Neutrophil (primary cell): ENCODE data around the gene VPS72.

Experiments used
- H3K27ac ChIP-seq: fragments of 200-600 bp; sonication (generic); 2 replicates; pipeline ENCODE4 v1.5.1; 2016; ENCODE audit warnings: mild to moderate bottlenecking, moderate library complexity
- H3K27me3 ChIP-seq: fragments of 200-600 bp; sonication (generic); 2 replicates; pipeline ENCODE4 v1.6.0; 2016; ENCODE audit warnings: mild to moderate bottlenecking
- H3K36me3 ChIP-seq: fragments of 200-600 bp; sonication (generic); 2 replicates; pipeline ENCODE4 v1.5.1; 2017
- H3K4me1 ChIP-seq, 2 experiments: fragments of 200-600 bp in 1 of 2; sonication (generic) in 1 of 2; 1 replicate in 1 of 2; 2 replicates in 1 of 2; pipeline versions ENCODE4 v1.5.1 to v1.6.1; 2013 to 2016; ENCODE audit warnings: low read depth in 1 of 2, low read length in 1 of 2, mild to moderate bottlenecking in 1 of 2, moderate library complexity in 1 of 2; ENCODE audit not compliant: control insufficient read depth in 1 of 2, insufficient read depth in 1 of 2
- H3K4me3 ChIP-seq, 2 experiments: fragments of 200-600 bp in 1 of 2; sonication (generic) in 1 of 2; 1 replicate in 1 of 2; 2 replicates in 1 of 2; pipeline ENCODE4 v1.5.1; 2013 to 2016; ENCODE audit warnings: low read depth in 1 of 2, low read length in 1 of 2, mild to moderate bottlenecking in 1 of 2, moderate library complexity in 1 of 2
- H3K9me3 ChIP-seq: fragments of 200-600 bp; sonication (generic); 2 replicates; pipeline ENCODE4 v1.5.1; 2016
- CTCF ChIP-seq: fragments of 200-600 bp; sonication (generic); IDR thresholded peaks from 2 replicates; pipeline ENCODE4 v1.5.1; 2016; ENCODE audit warnings: antibody characterized with exemption

Gene VPS72

GRCh38 chr1:151143057-151143435, 47.0 kb downstream of the VPS72 start:
- Histone ChIP-seq H3K36me3 (no peaks in the 10 kb centered on the region), H3K9me3 (no peaks in the 10 kb centered on the region), H3K27me3 (peaks cover 53% of the 10 kb centered on the region), H3K4me1 (peaks cover 16 to 23% of the 10 kb centered on the region in 2 experiments), H3K4me3 (no peak overlapping the region), H3K27ac (no peak overlapping the region)
- TF ChIP-seq CTCF: no peak

- Histone ChIP-seq H3K36me3 (no peaks in the 10 kb centered on the region), H3K27ac (no peak overlapping the region), H3K4me3 (no peak overlapping the region), H3K9me3 (no peaks in the 10 kb centered on the region), H3K27me3 (peaks cover 48% of the 10 kb centered on the region), H3K4me1 (peaks cover 16 to 23% of the 10 kb centered on the region in 2 experiments)
- no peak for TF ChIP-seq CTCF
Measured at GRCh38 chr1:151142411-151143056, 47.5 kb downstream of the VPS72 start.

- no peaks in the 10 kb centered on the region for H3K9me3 ChIP-seq
- H3K4me3 ChIP-seq: no peak overlapping the region
- H3K27ac ChIP-seq: no peak overlapping the region
- TF ChIP-seq CTCF: no peak
- H3K4me1 ChIP-seq: no peaks in the 10 kb centered on the region
- H3K27me3 ChIP-seq: peaks cover 4% of the 10 kb centered on the region
- H3K36me3 ChIP-seq: no peaks in the 10 kb centered on the region
Measured at GRCh38 chr1:151137789-151138188, 52.2 kb downstream of the VPS72 start.

- Histone ChIP-seq H3K4me1 (peaks cover 11 to 12% of the 10 kb centered on the region in 2 experiments), H3K4me3 (no peak overlapping the region), H3K27me3 (peaks cover 15% of the 10 kb centered on the region), H3K9me3 (no peaks in the 10 kb centered on the region), H3K36me3 (no peaks in the 10 kb centered on the region), H3K27ac (no peak overlapping the region)
- TF ChIP-seq CTCF: no peak
Measured at GRCh38 chr1:151135433-151136385, 54.3 kb downstream of the VPS72 start.

GRCh38 chr1:151134991-151135390, 55.0 kb downstream of the VPS72 start:
- no peak for TF ChIP-seq CTCF
- Histone ChIP-seq H3K4me3 (no peak overlapping the region), H3K4me1 (peaks cover 11 to 13% of the 10 kb centered on the region in 2 experiments), H3K27ac (no peak overlapping the region), H3K27me3 (peaks cover 15% of the 10 kb centered on the region), H3K9me3 (no peaks in the 10 kb centered on the region), H3K36me3 (no peaks in the 10 kb centered on the region)
